A673 (cell line): Measurements from ENCODE around the gene PDCD1. TPM values are rescaled to one million over a fixed set of nuclear protein-coding genes. Genes with fewer than 3 reads are reported as not detected.

Experiments used
- BruUV-seq: library from RNA; stranded (reverse); fragments of 400-500 nt; replicated peaks from 2 replicates; lab custom pipeline; 2021; lab: Mats Ljungman, UMichigan
- CTCF ChIA-PET: fragments of 300-600 bp; sonication (Branson Sonifier 250); formaldehyde crosslinking; loops from one replicate; lab custom pipeline; 2022; ENCODE audit warnings: antibody characterized with exemption; lab: Charles Lee
- POLR2A ChIA-PET: fragments of 300-600 bp; sonication (Branson Sonifier 250); formaldehyde crosslinking; loops from one replicate; lab custom pipeline; 2022; ENCODE audit warnings: antibody characterized with exemption; ENCODE audit not compliant: low non-redundant PET; lab: Charles Lee
- DNase-seq: peaks from one replicate; pipeline ENCODE4 v3.0.0-alpha.2; 2015; ENCODE audit warnings: low spot score
- H3K27ac ChIP-seq: fragments of 200-600 bp; sonication (generic); 2 replicates; pipeline ENCODE4 v1.5.1; 2016; ENCODE audit warnings: mixed run types, low read depth, mild to moderate bottlenecking, mixed read lengths, antibody characterized with exemption, low read length; ENCODE audit not compliant: poor library complexity, severe bottlenecking
- H3K27me3 ChIP-seq: fragments of 200-600 bp; sonication (generic); replicated peaks from 2 replicates; pipeline ENCODE4 v1.6.1; 2017; ENCODE audit warnings: mixed run types, low read depth, mild to moderate bottlenecking, mixed read lengths, antibody characterized with exemption, low read length; ENCODE audit not compliant: insufficient read depth, poor library complexity
- H3K36me3 ChIP-seq: fragments of 200-600 bp; sonication (generic); 2 replicates; pipeline ENCODE4 v1.6.1; 2016; ENCODE audit warnings: mixed run types, mild to moderate bottlenecking, mixed read lengths, antibody characterized with exemption, low read length; ENCODE audit not compliant: insufficient read depth, poor library complexity, severe bottlenecking
- H3K4me1 ChIP-seq: fragments of 200-600 bp; sonication (generic); 2 replicates; pipeline ENCODE4 v1.6.1; 2017; ENCODE audit warnings: mixed run types, mild to moderate bottlenecking, mixed read lengths, antibody characterized with exemption, low read length; ENCODE audit not compliant: insufficient read depth, poor library complexity, severe bottlenecking
- H3K4me3 ChIP-seq: fragments of 200-600 bp; sonication (generic); 2 replicates; pipeline ENCODE4 v1.5.1; 2016; ENCODE audit warnings: low read depth, mixed run types, mild to moderate bottlenecking, mixed read lengths, low read length; ENCODE audit not compliant: poor library complexity, severe bottlenecking
- H3K9me3 ChIP-seq: fragments of 200-600 bp; sonication (generic); 2 replicates; pipeline ENCODE4 v1.6.1; 2016; ENCODE audit warnings: mixed run types, low read depth, mild to moderate bottlenecking, mixed read lengths, antibody characterized with exemption, low read length; ENCODE audit not compliant: poor library complexity, severe bottlenecking
- EZH2 ChIP-seq: fragments of 200-600 bp; sonication (generic); IDR thresholded peaks from 2 replicates; pipeline ENCODE4 v1.6.1; 2017; ENCODE audit warnings: borderline replicate concordance, low read depth, mild to moderate bottlenecking, mixed read lengths, antibody characterized with exemption, low read length; ENCODE audit not compliant: poor library complexity, severe bottlenecking
- intact Hi-C: fragments of 100-400 bp; cut with micrococcal nuclease; formaldehyde crosslinking; loops from one replicate; pipeline ENCODE4 v1.10.0; 2022; ENCODE audit not compliant: unreplicated experiment
- total RNA-seq: library from RNA; stranded (reverse); gene quantifications from 2 replicates; pipeline ENCODE4 v1.2.3, GENCODE V29; 2021
- TF ChIP-seq, protein P1 (sequence below): fragments of 300-800, 200-600 bp; sonication (generic); conservative IDR thresholded peaks from 2 replicates; pipeline ENCODE4 v1.5.1; 2017; ENCODE audit warnings: low read depth, mild to moderate bottlenecking, antibody characterized with exemption, low read length, moderate library complexity, mixed read lengths

PDCD1 gene
- total RNA-seq, 1 experiment from 2014 or later: 0.34 TPM

DNA sequence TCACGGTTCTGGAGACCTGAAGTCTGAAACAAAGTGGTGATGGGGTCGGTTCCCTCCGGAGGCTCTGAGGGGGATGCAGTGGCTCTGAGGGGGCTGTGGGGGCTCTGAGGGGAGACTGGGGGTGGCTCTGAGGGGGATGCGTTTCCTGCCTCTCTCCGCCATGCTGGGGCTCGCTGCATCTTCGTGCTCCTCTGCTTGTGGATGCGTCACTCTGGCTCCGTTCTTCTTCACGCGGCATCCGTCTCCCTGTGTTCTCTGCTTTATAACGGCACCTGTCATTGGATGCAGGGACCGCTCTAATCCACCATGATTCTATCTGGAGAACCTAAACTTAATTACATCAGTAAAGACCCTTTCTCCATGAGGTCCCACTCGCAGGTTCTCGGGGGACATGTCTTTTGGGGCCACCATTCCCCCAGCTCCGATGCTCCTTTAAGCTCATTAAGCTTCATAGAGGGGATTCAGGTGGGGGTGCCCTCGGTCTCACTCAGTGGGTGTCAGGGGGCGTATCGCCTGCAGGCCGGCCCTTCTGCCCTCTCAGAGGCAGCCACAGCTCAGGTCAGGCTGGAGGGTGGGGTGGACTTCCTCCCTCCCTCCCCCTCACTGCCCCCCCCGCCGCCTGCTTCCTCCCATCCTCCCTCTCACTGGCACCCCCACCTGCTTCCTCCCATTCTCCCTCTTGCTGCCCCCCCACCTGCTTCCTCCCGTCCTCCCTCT is 29.3 kb upstream of the PDCD1 start:
- TF ChIP-seq, protein P1, sequence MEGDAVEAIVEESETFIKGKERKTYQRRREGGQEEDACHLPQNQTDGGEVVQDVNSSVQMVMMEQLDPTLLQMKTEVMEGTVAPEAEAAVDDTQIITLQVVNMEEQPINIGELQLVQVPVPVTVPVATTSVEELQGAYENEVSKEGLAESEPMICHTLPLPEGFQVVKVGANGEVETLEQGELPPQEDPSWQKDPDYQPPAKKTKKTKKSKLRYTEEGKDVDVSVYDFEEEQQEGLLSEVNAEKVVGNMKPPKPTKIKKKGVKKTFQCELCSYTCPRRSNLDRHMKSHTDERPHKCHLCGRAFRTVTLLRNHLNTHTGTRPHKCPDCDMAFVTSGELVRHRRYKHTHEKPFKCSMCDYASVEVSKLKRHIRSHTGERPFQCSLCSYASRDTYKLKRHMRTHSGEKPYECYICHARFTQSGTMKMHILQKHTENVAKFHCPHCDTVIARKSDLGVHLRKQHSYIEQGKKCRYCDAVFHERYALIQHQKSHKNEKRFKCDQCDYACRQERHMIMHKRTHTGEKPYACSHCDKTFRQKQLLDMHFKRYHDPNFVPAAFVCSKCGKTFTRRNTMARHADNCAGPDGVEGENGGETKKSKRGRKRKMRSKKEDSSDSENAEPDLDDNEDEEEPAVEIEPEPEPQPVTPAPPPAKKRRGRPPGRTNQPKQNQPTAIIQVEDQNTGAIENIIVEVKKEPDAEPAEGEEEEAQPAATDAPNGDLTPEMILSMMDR: no peak
- no peak for TF ChIP-seq EZH2
- ChIA-PET CTCF (interaction anchor here (0.6 kb wide), 1 partner anchor 136 kb away, joined by 5 read pairs; no protein-coding TSS in a partner anchor), POLR2A (no interaction called here)
- no peak overlapping the region for H3K4me3 ChIP-seq
- no peaks in the 10 kb centered on the region for H3K27me3 ChIP-seq
- BruUV-seq: no TSS peak
- no peak for DNase-seq
- peaks cover 7% of the 10 kb centered on the region for H3K9me3 ChIP-seq
- peaks cover 40% of the 10 kb centered on the region for H3K4me1 ChIP-seq
- H3K36me3 ChIP-seq: peaks cover 4% of the 10 kb centered on the region
- intact Hi-C loops: loop anchor here (10.0 kb wide), 1 partner anchor 183 kb away; the partner anchor contains the start of gene ING5
- no peak overlapping the region for H3K27ac ChIP-seq

DNA sequence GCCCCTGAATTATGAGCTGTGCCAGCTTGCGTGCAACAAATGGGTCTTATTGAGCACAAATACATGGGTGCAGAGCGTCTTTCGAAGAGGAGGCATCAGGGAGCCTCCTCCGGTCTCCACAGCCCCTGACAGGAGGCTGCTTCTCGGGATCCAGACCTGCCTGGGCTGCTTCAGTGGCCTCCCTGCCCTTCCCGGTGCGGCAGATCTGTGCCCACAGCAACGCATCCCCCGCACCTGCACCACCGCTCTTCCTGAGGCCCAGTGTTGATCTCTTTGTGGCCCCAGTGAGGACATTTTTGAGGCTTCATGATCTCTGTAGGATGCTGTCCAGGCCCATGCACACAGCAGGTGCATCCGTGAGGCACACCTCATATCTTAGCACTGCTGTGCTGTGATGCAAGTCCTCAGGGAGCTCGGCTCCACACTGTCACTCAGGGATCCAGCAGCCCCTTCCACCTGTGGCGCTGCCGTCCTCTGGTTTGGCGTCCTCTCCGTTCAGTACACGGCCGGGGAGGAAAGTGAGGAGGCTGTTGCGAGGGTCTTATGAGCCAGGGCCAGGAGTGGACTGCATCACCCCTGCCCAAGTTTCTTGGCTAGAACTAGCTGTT is 28.2 kb upstream of the PDCD1 start:
- no TSS peak for BruUV-seq
- ChIA-PET POLR2A (no interaction called here), CTCF (no interaction called here)

DNA sequence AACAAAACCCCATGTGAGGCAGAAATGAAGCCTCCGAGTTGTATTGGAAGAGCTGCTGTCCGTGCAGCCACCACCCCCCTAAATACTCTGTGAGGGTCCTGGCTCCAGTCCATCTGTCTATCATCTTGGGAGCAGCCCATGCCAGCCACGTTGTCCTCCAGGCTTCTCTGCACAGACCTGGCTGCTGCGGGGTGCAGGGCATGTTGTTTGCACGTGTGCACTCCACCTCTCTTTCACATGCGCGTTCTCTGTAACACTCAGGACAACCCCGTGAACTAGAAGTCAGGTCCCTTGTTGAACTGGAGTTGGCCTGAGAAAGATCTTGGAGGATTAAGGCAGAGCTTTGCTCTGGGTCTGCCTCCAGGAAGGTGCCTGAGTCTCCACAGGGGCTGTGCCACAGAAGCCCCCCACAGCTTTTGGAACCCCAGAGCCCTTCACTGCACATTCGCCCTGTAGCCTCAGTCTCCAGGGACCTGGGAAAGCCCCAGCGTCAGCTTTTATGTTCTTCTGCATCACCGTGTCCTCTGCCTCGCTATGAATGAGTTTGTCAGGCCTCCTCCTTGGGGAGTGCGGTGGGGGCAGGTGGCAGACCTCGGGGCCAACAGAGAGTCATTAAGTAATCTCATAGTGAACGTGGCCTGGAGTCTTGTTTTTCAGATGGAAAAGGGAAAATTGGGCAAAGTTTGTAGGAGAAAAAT is 27.4 kb upstream of the PDCD1 start:
- intact Hi-C loops: loop anchor here (10.0 kb wide), 1 partner anchor 181 kb away; the partner anchor contains the start of gene ING5
- DNase-seq: peak; percentile 37
- Histone ChIP-seq H3K36me3 (peaks cover 4% of the 10 kb centered on the region), H3K27me3 (no peaks in the 10 kb centered on the region), H3K27ac (peak overlapping the region; percentile 95), H3K4me3 (peak overlapping the region; percentile 16), H3K9me3 (peaks cover 7% of the 10 kb centered on the region), H3K4me1 (peaks cover 43% of the 10 kb centered on the region)
- BruUV-seq: no TSS peak
- ChIA-PET CTCF (no interaction called here), POLR2A (no interaction called here)
- TF ChIP-seq, protein P1: no peak
- TF ChIP-seq EZH2: no peak

More for the DNA sequence above, 28.2 kb upstream of the PDCD1 start:
- intact Hi-C loops: loop anchor here (10.0 kb wide), 1 partner anchor 182 kb away; the partner anchor contains the start of gene ING5
- Histone ChIP-seq H3K4me3 (no peak overlapping the region), H3K27me3 (no peaks in the 10 kb centered on the region), H3K27ac (peak overlapping the region; percentile 95), H3K4me1 (peaks cover 45% of the 10 kb centered on the region), H3K36me3 (peaks cover 4% of the 10 kb centered on the region), H3K9me3 (peaks cover 7% of the 10 kb centered on the region)
- DNase-seq: no peak
- TF ChIP-seq, protein P1: no peak
- TF ChIP-seq EZH2: no peak
